WTC11 (cell line): ENCODE measurements around the gene RGP1. TPM values are rescaled to one million over a fixed set of nuclear protein-coding genes. Genes with fewer than 3 reads are reported as not detected.

Experiments used
- ATAC-seq: fragments of 200-7000 bp; cut with Tn5 transposase; 2 replicates; pipeline ENCODE4 v1.10.0; 2021; ENCODE audit warnings: mild to moderate bottlenecking, moderate library complexity
- CTCF ChIA-PET: fragments of 300-600 bp; sonication (Branson Sonifier 250); formaldehyde crosslinking; loops from one replicate; lab custom pipeline; 2021; ENCODE audit warnings: antibody characterized with exemption; lab: Charles Lee
- POLR2A ChIA-PET: fragments of 350-600 bp; sonication (Branson Sonifier 250); formaldehyde crosslinking; loops from one replicate; lab custom pipeline; 2021; ENCODE audit warnings: antibody characterized with exemption; lab: Charles Lee
- DNase-seq: peaks from one replicate; pipeline ENCODE4 v3.0.0; 2021; ENCODE audit warnings: low spot score
- H3K27ac Mint-ChIP-seq: 2 replicates; pipeline ENCODE4 v1.8.0; 2021; ENCODE audit warnings: mixed read lengths
- H3K27me3 Mint-ChIP-seq: 2 replicates; pipeline ENCODE4 v1.8.0; 2021; ENCODE audit warnings: low read depth, mild to moderate bottlenecking, moderate library complexity, mixed read lengths
- H3K36me3 Mint-ChIP-seq: 2 replicates; pipeline ENCODE4 v1.8.0; 2021; ENCODE audit warnings: mixed read lengths
- H3K4me1 Mint-ChIP-seq: 2 replicates; pipeline ENCODE4 v1.8.0; 2022; ENCODE audit warnings: mixed read lengths
- H3K4me3 Mint-ChIP-seq: 2 replicates; pipeline ENCODE4 v1.8.0; 2021; ENCODE audit warnings: mild to moderate bottlenecking, moderate library complexity, mixed read lengths
- H3K9me3 Mint-ChIP-seq: 2 replicates; pipeline ENCODE4 v1.8.0; 2021; ENCODE audit warnings: mixed read lengths
- CREB1 ChIP-seq: sonication (generic); formaldehyde crosslinking; IDR thresholded peaks from 2 replicates; pipeline ENCODE4 v1.8.0; 2023; ENCODE audit warnings: mild to moderate bottlenecking, missing genetic modification reagents
- ESRRA ChIP-seq: sonication (generic); formaldehyde crosslinking; IDR thresholded peaks from 2 replicates; pipeline ENCODE4 v1.8.1; 2022; ENCODE audit warnings: mild to moderate bottlenecking, missing genetic modification reagents, borderline replicate concordance
- ETV6 ChIP-seq: sonication (generic); formaldehyde crosslinking; IDR thresholded peaks from 2 replicates; pipeline ENCODE4 v1.8.1; 2022; ENCODE audit warnings: mild to moderate bottlenecking, missing genetic modification reagents
- HMGA2 ChIP-seq: fragments of 250-450 bp; sonication (Bioruptor Pico); IDR thresholded peaks from 2 replicates; pipeline ENCODE4 v1.4.0; 2021; ENCODE audit warnings: mild to moderate bottlenecking, moderate library complexity
- KAT7 ChIP-seq: sonication (generic); formaldehyde crosslinking; IDR thresholded peaks from 2 replicates; pipeline ENCODE4 v1.8.1; 2023; ENCODE audit warnings: missing genetic modification reagents, mild to moderate bottlenecking, borderline replicate concordance
- MXD4 ChIP-seq: fragments of 250-450 bp; sonication (Bioruptor Pico); IDR thresholded peaks from 2 replicates; pipeline ENCODE4 v1.8.0; 2021; ENCODE audit warnings: mild to moderate bottlenecking, moderate library complexity, borderline replicate concordance
- NFATC4 ChIP-seq: fragments of 250-450 bp; sonication (Bioruptor Pico); IDR thresholded peaks from 2 replicates; pipeline ENCODE4 v1.9.0; 2021; ENCODE audit warnings: mild to moderate bottlenecking
- NFE2L1 ChIP-seq: sonication (generic); formaldehyde crosslinking; IDR thresholded peaks from 2 replicates; pipeline ENCODE4 v1.8.1; 2023; ENCODE audit warnings: missing genetic modification reagents
- NR2C2 ChIP-seq: sonication (generic); formaldehyde crosslinking; IDR thresholded peaks from 2 replicates; pipeline ENCODE4 v1.8.0; 2022; ENCODE audit warnings: mild to moderate bottlenecking, missing genetic modification reagents
- PRRX2 ChIP-seq: fragments of 250-450 bp; sonication (Bioruptor Pico); IDR thresholded peaks from 2 replicates; pipeline ENCODE4 v1.8.0; 2021; ENCODE audit warnings: mild to moderate bottlenecking
- RELA ChIP-seq: sonication (generic); formaldehyde crosslinking; IDR thresholded peaks from 2 replicates; pipeline ENCODE4 v1.8.1; 2022; ENCODE audit warnings: missing genetic modification reagents, mild to moderate bottlenecking, borderline replicate concordance
- SMAD4 ChIP-seq: sonication (generic); formaldehyde crosslinking; IDR thresholded peaks from 2 replicates; pipeline ENCODE4 v1.8.0; 2022; ENCODE audit warnings: mild to moderate bottlenecking, missing genetic modification reagents
- SP1 ChIP-seq: sonication (generic); formaldehyde crosslinking; conservative IDR thresholded peaks from 2 replicates; pipeline ENCODE4 v1.8.1; 2022; ENCODE audit warnings: missing genetic modification reagents
- ZBTB21 ChIP-seq: sonication (generic); formaldehyde crosslinking; IDR thresholded peaks from 2 replicates; pipeline ENCODE4 v1.8.1; 2023; ENCODE audit warnings: mild to moderate bottlenecking, missing genetic modification reagents, borderline replicate concordance
- ZNF232 ChIP-seq: sonication (generic); formaldehyde crosslinking; IDR thresholded peaks from 2 replicates; pipeline ENCODE4 v1.8.0; 2022; ENCODE audit warnings: mild to moderate bottlenecking, missing genetic modification reagents
- ZNF416 ChIP-seq: fragments of 250-450 bp; sonication (Bioruptor Pico); IDR thresholded peaks from 2 replicates; pipeline ENCODE4 v1.9.0; 2021; ENCODE audit warnings: mild to moderate bottlenecking, inconsistent platforms
- ZNF423 ChIP-seq: fragments of 250-450 bp; sonication (Bioruptor Pico); IDR thresholded peaks from 2 replicates; pipeline ENCODE4 v2.1.2; 2022; ENCODE audit warnings: mild to moderate bottlenecking, moderate library complexity
- total RNA-seq: library from RNA; stranded (reverse); gene quantifications from 3 replicates; pipeline ENCODE4 v1.2.3, GENCODE V29; 2021
- TF ChIP-seq, protein P1 (sequence below): sonication (generic); formaldehyde crosslinking; IDR thresholded peaks from 2 replicates; pipeline ENCODE4 v1.8.1; 2023; ENCODE audit warnings: mild to moderate bottlenecking, missing genetic modification reagents
- TF ChIP-seq, protein P2 (sequence below): fragments of 250-450 bp; sonication (Bioruptor Pico); IDR thresholded peaks from 2 replicates; pipeline ENCODE4 v2.1.2; 2022; ENCODE audit warnings: mild to moderate bottlenecking, moderate library complexity
- TF ChIP-seq, protein P3 (sequence below): sonication (generic); formaldehyde crosslinking; IDR thresholded peaks from 2 replicates; pipeline ENCODE4 v1.8.1; 2022; ENCODE audit warnings: missing genetic modification reagents, borderline replicate concordance
- TF ChIP-seq, protein P4 (sequence below): fragments of 250-450 bp; sonication (Bioruptor Pico); IDR thresholded peaks from 2 replicates; pipeline ENCODE4 v1.8.0; 2021; ENCODE audit warnings: mild to moderate bottlenecking
- TF ChIP-seq, protein P5 (sequence below): sonication (generic); formaldehyde crosslinking; IDR thresholded peaks from 2 replicates; pipeline ENCODE4 v1.8.1; 2022; ENCODE audit warnings: low read depth, mild to moderate bottlenecking, moderate library complexity, missing genetic modification reagents, borderline replicate concordance

The RGP1 gene
- total RNA-seq, 1 experiment from 2014 or later, result 30.0 TPM

DNA sequence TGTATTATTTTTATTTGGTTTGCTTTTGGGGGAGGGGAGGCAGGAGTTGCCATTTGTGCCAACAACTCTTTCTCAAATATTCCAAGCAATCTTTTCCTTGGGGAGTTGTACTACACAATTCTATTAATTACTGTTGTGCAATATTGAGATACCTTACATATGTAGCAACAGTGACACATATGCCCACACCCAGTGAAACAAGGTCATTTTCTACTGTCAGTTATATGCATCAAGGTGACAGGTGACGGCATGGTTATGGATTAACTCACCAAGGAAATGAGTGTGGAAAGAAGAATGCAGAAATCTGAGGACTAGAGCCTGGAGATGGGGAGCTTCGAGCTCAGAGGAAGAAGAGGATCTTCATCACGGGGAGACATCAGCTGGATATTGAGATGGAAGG lies 22.9 kb downstream of the RGP1 start (continued):
- TF ChIP-seq, protein P1, sequence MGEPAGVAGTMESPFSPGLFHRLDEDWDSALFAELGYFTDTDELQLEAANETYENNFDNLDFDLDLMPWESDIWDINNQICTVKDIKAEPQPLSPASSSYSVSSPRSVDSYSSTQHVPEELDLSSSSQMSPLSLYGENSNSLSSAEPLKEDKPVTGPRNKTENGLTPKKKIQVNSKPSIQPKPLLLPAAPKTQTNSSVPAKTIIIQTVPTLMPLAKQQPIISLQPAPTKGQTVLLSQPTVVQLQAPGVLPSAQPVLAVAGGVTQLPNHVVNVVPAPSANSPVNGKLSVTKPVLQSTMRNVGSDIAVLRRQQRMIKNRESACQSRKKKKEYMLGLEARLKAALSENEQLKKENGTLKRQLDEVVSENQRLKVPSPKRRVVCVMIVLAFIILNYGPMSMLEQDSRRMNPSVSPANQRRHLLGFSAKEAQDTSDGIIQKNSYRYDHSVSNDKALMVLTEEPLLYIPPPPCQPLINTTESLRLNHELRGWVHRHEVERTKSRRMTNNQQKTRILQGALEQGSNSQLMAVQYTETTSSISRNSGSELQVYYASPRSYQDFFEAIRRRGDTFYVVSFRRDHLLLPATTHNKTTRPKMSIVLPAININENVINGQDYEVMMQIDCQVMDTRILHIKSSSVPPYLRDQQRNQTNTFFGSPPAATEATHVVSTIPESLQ, result no peak
- TF ChIP-seq SP1 (CRISPR knock-in tag) (no peak), ESRRA (CRISPR knock-in tag) (no peak)
- TF ChIP-seq, protein P2, sequence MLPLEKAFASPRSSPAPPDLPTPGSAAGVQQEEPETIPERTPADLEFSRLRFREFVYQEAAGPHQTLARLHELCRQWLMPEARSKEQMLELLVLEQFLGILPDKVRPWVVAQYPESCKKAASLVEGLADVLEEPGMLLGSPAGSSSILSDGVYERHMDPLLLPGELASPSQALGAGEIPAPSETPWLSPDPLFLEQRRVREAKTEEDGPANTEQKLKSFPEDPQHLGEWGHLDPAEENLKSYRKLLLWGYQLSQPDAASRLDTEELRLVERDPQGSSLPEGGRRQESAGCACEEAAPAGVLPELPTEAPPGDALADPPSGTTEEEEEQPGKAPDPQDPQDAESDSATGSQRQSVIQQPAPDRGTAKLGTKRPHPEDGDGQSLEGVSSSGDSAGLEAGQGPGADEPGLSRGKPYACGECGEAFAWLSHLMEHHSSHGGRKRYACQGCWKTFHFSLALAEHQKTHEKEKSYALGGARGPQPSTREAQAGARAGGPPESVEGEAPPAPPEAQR (CRISPR knock-in tag), result no peak
- TF ChIP-seq, protein P3, sequence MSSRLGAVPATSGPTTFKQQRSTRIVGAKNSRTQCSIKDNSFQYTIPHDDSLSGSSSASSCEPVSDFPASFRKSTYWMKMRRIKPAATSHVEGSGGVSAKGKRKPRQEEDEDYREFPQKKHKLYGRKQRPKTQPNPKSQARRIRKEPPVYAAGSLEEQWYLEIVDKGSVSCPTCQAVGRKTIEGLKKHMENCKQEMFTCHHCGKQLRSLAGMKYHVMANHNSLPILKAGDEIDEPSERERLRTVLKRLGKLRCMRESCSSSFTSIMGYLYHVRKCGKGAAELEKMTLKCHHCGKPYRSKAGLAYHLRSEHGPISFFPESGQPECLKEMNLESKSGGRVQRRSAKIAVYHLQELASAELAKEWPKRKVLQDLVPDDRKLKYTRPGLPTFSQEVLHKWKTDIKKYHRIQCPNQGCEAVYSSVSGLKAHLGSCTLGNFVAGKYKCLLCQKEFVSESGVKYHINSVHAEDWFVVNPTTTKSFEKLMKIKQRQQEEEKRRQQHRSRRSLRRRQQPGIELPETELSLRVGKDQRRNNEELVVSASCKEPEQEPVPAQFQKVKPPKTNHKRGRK (CRISPR knock-in tag), result no peak

DNA sequence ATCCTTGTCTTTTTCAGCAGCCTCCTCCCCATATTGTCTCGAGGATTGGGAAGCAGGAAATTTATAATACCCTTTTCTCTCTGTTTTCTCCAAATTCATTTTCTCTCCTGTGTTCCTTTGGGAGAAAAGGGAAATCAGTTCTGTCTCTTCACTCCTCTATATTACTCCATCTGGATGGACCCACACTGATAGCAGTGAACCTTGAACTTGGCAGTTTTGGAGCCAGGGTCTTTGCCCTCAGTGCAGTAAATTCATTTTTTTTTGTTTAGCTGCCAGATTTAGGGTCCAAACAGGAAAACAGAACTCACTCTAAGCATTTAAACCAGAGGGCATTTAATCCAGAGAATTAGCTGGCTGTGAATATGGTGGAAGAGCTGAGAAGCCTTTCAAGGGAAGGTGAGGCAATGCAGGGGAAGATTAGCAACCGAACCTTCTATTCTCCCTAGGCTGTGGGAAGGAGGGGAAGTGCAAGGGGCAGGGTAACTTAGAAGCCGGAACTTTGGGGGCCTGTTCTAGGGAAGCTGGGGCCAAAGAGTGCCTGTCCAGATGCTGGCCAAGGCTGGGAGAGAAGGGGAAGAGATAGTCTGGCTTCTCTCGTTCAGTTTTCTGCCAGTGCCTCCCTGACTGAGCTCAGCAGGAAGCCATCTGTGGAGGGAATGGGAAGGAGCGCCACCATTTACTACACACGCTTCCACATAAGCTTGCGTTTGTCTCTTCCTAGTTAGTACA lies 26.0 kb downstream of the RGP1 start:
- no peaks in the 10 kb centered on the region for H3K27me3 Mint-ChIP-seq
- peak overlapping the region; percentile 8 for H3K27ac Mint-ChIP-seq
- CTCF ChIA-PET, result interaction anchor here (0.6 to 4.0 kb wide), 16 partner anchors 10 to 128 kb away, joined by 3 to 40 read pairs (median 4); partner anchors contain the start of genes GBA2, HINT2, RGP1 and SPAG8

DNA sequence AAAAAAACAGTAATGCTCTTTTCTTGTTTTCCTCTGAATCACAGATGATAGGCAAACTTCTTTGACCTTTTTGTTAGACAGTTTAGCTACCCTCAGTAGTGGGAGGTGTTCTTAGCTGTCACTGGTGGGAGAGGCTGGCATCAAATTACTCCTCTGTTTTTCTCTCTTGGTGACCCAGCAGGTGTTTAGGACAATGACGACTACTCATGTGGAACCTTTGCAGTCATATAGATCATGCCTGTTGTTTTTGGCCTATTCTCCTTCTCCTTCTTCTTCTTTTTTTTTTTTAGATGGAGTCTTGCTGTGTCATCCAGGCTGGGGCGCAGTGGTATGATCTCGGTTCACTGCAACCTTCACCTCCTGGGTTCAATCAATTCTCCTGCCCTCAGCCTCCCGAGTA lies 26.9 kb downstream of the RGP1 start:
- no peak for DNase-seq
- H3K4me1 Mint-ChIP-seq, result peaks cover 18% of the 10 kb centered on the region
- no peaks in the 10 kb centered on the region; the same call in 1 of the 2 replicates for H3K9me3 Mint-ChIP-seq
- ChIA-PET POLR2A (interaction anchor here (1.2 kb wide), 1 partner anchor 27 kb away, joined by 3 read pairs; the partner anchor contains the start of genes GBA2 and RGP1), CTCF (interaction anchor here (0.9 to 4.0 kb wide), 14 partner anchors 14 to 127 kb away, joined by 3 to 40 read pairs (median 5); partner anchors contain the start of genes GBA2, HINT2, RGP1 and SPAG8)
- H3K27ac Mint-ChIP-seq, result no peak overlapping the region
- peaks cover 5% of the 10 kb centered on the region; the same call in 1 of the 2 replicates for H3K36me3 Mint-ChIP-seq
- TF ChIP-seq, protein P3 (CRISPR knock-in tag), result no peak
- TF ChIP-seq, protein P4, sequence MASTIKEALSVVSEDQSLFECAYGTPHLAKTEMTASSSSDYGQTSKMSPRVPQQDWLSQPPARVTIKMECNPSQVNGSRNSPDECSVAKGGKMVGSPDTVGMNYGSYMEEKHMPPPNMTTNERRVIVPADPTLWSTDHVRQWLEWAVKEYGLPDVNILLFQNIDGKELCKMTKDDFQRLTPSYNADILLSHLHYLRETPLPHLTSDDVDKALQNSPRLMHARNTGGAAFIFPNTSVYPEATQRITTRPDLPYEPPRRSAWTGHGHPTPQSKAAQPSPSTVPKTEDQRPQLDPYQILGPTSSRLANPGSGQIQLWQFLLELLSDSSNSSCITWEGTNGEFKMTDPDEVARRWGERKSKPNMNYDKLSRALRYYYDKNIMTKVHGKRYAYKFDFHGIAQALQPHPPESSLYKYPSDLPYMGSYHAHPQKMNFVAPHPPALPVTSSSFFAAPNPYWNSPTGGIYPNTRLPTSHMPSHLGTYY (CRISPR knock-in tag), result no peak
- TF ChIP-seq CREB1 (CRISPR knock-in tag) (no peak), NR2C2 (CRISPR knock-in tag) (no peak), ETV6 (CRISPR knock-in tag) (no peak), ZNF416 (CRISPR knock-in tag) (no peak), MXD4 (no peak), ZBTB21 (no peak), KAT7 (CRISPR knock-in tag) (no peak), ZNF232 (CRISPR knock-in tag) (no peak), ZNF423 (CRISPR knock-in tag) (no peak)
- TF ChIP-seq, all 79 proteins: peak for 0
- no peaks in the 10 kb centered on the region for H3K27me3 Mint-ChIP-seq
- no peak for ATAC-seq
- H3K4me3 Mint-ChIP-seq, result no peak overlapping the region

More for the DNA sequence above, 26.0 kb downstream of the RGP1 start:
- ATAC-seq, result peak; percentile 59
- Mint-ChIP-seq H3K9me3 (no peaks in the 10 kb centered on the region), H3K4me3 (no peak overlapping the region), H3K36me3 (0 out of 2 replicates have a peak, but pooled peaks cover under 1% of the 10 kb centered on the region), H3K4me1 (peaks cover 18% of the 10 kb centered on the region)
- peak; percentile 16 for DNase-seq
- POLR2A ChIA-PET, result interaction anchor here (1.2 kb wide), 1 partner anchor 26 kb away, joined by 3 read pairs; the partner anchor contains the start of genes GBA2 and RGP1
- TF ChIP-seq NFATC4 (no peak), SMAD4 (CRISPR knock-in tag) (no peak), HMGA2 (CRISPR knock-in tag) (no peak), KAT7 (CRISPR knock-in tag) (no peak), PRRX2 (CRISPR knock-in tag) (no peak), RELA (CRISPR knock-in tag) (no peak), CREB1 (CRISPR knock-in tag) (no peak), NFE2L1 (CRISPR knock-in tag) (no peak)
- TF ChIP-seq, protein P5, sequence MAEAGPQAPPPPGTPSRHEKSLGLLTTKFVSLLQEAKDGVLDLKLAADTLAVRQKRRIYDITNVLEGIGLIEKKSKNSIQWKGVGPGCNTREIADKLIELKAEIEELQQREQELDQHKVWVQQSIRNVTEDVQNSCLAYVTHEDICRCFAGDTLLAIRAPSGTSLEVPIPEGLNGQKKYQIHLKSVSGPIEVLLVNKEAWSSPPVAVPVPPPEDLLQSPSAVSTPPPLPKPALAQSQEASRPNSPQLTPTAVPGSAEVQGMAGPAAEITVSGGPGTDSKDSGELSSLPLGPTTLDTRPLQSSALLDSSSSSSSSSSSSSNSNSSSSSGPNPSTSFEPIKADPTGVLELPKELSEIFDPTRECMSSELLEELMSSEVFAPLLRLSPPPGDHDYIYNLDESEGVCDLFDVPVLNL (CRISPR knock-in tag), result no peak
- TF ChIP-seq, all 79 proteins: peak for 0
